Measurements from ENCODE around the gene PLEKHF1. TPM values are rescaled to one million over a fixed set of nuclear protein-coding genes. Genes with fewer than 3 reads are reported as not detected.

PLEKHF1 gene
- total RNA-seq, 2 donors from 2014 or later: 2.6 to 2.8 TPM

DNA sequence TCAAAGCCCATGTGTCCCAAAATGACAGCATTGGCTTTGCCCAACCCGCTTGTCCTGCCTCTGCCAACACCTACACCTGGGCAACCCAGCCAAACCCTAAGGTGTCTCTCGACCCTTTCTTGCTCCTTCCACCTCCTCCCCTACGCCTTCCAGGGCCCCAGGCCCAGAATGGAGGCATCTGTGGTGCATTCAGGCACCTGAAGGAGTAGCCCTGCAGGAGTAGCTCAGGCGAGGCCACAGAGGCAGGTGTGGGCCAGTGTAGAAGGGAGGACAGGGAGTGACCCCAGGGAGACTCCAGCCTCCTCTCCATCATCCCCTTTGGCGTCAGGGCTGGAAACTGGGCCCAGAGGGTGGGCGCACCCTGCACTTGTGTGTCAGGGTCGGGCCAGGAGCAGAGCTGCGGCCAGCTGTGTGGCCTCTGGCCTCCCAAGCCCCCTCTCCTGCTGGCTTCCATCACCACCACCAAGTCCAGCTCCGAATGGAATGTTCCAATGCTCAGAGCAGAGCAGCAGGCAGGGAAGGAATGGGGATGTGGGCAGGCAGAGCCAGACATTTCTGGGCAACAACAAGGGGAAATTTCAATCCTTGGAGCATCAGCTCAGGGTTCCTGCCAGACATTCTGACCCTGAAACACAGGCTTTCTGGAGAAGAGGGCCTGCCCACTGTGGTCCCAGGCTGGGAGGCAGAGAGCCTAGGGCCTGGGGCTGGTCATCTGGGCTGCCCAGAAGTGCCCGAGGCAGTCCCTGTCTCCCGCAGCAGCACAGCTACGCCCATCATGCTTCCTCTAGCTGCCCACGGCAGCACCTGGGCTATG is 16.4 kb downstream of the PLEKHF1 start:
- Histone ChIP-seq H3K9ac (ENCODE audit: extremely low read depth, low read length, poor library complexity, severe bottlenecking) (no peak overlapping the region), H3K27ac (ENCODE audit: low read depth, low read length) (no peak overlapping the region), H3K4me3 (ENCODE audit: low read length) (no peak overlapping the region), H3K4me1 (ENCODE audit: control insufficient read depth, insufficient read depth, low read length) (no peaks in the 10 kb centered on the region), H3K27me3 (ENCODE audit: control insufficient read depth, insufficient read depth, low read length, poor library complexity, severe bottlenecking) (no peaks in the 10 kb centered on the region), H3K9me3 (ENCODE audit: control insufficient read depth, low read length) (no peaks in the 10 kb centered on the region), H3K36me3 (ENCODE audit: control insufficient read depth, insufficient read depth, low read length) (no peaks in the 10 kb centered on the region)
- Mint-ChIP-seq H3K36me3 (ENCODE audit: low read depth) (no peaks in the 10 kb centered on the region), H3K27ac (no peak overlapping the region), H3K4me3 (no peak overlapping the region), H3K4me1 (peaks cover 5% of the 10 kb centered on the region), H3K27me3 (ENCODE audit: insufficient read depth) (no peaks in the 10 kb centered on the region), H3K9me3 (no peaks in the 10 kb centered on the region)
- no peak for DNase-seq
- 89 to 90% methylated on average over 5 to 13 of the region's 13 CpGs for WGBS, 2 experiments (ENCODE audit: insufficient coverage in 1 of 2, insufficient read length in 1 of 2)
- TF ChIP-seq CTCF (conservative IDR thresholded peaks at IDR 0.05): no peak

GRCh38 chr19:29682236-29682895 is 17.1 kb downstream of the PLEKHF1 start:
- Mint-ChIP-seq H3K9me3 (peaks cover 2% of the 10 kb centered on the region), H3K4me1 (peaks cover 5% of the 10 kb centered on the region), H3K4me3 (no peak overlapping the region), H3K27me3 (ENCODE audit: insufficient read depth) (no peaks in the 10 kb centered on the region), H3K27ac (no peak overlapping the region), H3K36me3 (ENCODE audit: low read depth) (no peaks in the 10 kb centered on the region)
- H3K4me3 ChIP-seq (ENCODE audit: low read length): no peak overlapping the region
- no peaks in the 10 kb centered on the region for H3K36me3 ChIP-seq (ENCODE audit: control insufficient read depth, insufficient read depth, low read length)
- no peaks in the 10 kb centered on the region for H3K4me1 ChIP-seq (ENCODE audit: control insufficient read depth, insufficient read depth, low read length)
- WGBS, 2 experiments (ENCODE audit: insufficient coverage in 1 of 2, insufficient read length in 1 of 2): 88 to 93% methylated on average over 11 to 16 of the region's 16 CpGs
- H3K9me3 ChIP-seq (ENCODE audit: control insufficient read depth, low read length): no peaks in the 10 kb centered on the region
- H3K9ac ChIP-seq (ENCODE audit: extremely low read depth, low read length, poor library complexity, severe bottlenecking): no peak overlapping the region
- H3K27me3 ChIP-seq (ENCODE audit: control insufficient read depth, insufficient read depth, low read length, poor library complexity, severe bottlenecking): no peaks in the 10 kb centered on the region
- no peak for TF ChIP-seq CTCF (conservative IDR thresholded peaks at IDR 0.05)
- H3K27ac ChIP-seq (ENCODE audit: low read depth, low read length): no peak overlapping the region
- DNase-seq: no peak

DNA sequence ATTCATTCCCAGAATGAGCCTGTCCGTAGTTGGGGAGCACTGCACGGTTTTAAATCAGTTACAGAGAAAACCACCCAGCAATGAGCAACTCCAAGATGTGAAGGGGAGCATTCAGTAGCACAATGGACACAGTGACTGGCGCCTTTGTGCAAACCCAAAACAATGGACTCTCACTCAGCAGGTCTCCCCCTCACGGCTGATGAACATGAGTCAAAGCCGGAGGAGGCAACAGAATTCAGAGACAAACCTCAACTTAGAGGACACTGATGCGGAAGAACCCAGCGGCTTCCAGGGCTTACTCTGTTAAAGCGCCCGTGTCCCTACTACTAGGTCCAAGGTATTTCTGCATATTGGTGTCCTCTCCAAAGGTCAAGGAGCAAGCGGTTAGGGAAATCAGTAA is 17.7 kb downstream of the PLEKHF1 start:
- Histone ChIP-seq H3K36me3 (ENCODE audit: control insufficient read depth, insufficient read depth, low read length) (no peaks in the 10 kb centered on the region), H3K4me3 (ENCODE audit: low read length) (no peak overlapping the region), H3K27me3 (ENCODE audit: control insufficient read depth, insufficient read depth, low read length, poor library complexity, severe bottlenecking) (no peaks in the 10 kb centered on the region), H3K9ac (ENCODE audit: extremely low read depth, low read length, poor library complexity, severe bottlenecking) (no peak overlapping the region), H3K27ac (ENCODE audit: low read depth, low read length) (no peak overlapping the region), H3K4me1 (ENCODE audit: control insufficient read depth, insufficient read depth, low read length) (no peaks in the 10 kb centered on the region), H3K9me3 (ENCODE audit: control insufficient read depth, low read length) (no peaks in the 10 kb centered on the region)
- Mint-ChIP-seq H3K36me3 (ENCODE audit: low read depth) (no peaks in the 10 kb centered on the region), H3K27me3 (ENCODE audit: insufficient read depth) (no peaks in the 10 kb centered on the region), H3K4me3 (no peak overlapping the region), H3K27ac (no peak overlapping the region), H3K4me1 (peaks cover 5% of the 10 kb centered on the region), H3K9me3 (peaks cover 2% of the 10 kb centered on the region)
- no peak for DNase-seq
- no peak for TF ChIP-seq CTCF (conservative IDR thresholded peaks at IDR 0.05)
- WGBS, 2 experiments (ENCODE audit: insufficient coverage in 1 of 2, insufficient read length in 1 of 2): 77 to 83% methylated on average over 9 to 10 of the region's 10 CpGs

All from endodermal cell (in vitro differentiated cells).